BLaER1 treated with 17β-estradiol and CSF1 and Interleukin-3, amounts not matched to agents 10 nM and 100 nM (cell line): ENCODE results near the gene PTK7.
"Not testable (repeated sequence)": the region's sequence is repeated elsewhere in the genome, so short reads cannot be mapped to it uniquely, and the experiment has no call there.

Experiments
- H3K27ac ChIP-seq, 11 experiments: shearing (Covaris generic); formaldehyde crosslinking; 2 replicates each; pipeline ENCODE4 v1.8.1; 2022
- H3K27me3 ChIP-seq, 11 experiments: shearing (Covaris generic); formaldehyde crosslinking; 2 replicates each; pipeline ENCODE4 v1.8.1; 2022
- H3K36me3 ChIP-seq, 11 experiments: shearing (Covaris generic); formaldehyde crosslinking; 2 replicates each; pipeline ENCODE4 v1.8.1; 2022
- H3K4me1 ChIP-seq, 10 experiments: shearing (Covaris generic); formaldehyde crosslinking; 2 replicates each; pipeline ENCODE4 v1.8.1; 2022
- H3K4me2 ChIP-seq, 11 experiments: shearing (Covaris generic); formaldehyde crosslinking; 2 replicates each; pipeline ENCODE4 v1.8.1; 2022
- H3K4me3 ChIP-seq, 10 experiments: shearing (Covaris generic); formaldehyde crosslinking; 2 replicates each; pipeline ENCODE4 v1.8.1; 2022
- H3K9ac ChIP-seq, 11 experiments: shearing (Covaris generic); formaldehyde crosslinking; 2 replicates each; pipeline ENCODE4 v1.8.1; 2022
- H3K9me3 ChIP-seq, 11 experiments: shearing (Covaris generic); formaldehyde crosslinking; replicated peaks in 1 of 11; 2 replicates each; pipeline ENCODE4 v1.8.1; 2022
- H4K20me1 ChIP-seq, 11 experiments: shearing (Covaris generic); formaldehyde crosslinking; 2 replicates each; pipeline ENCODE4 v1.8.1; 2022
- Cebpa-rat ChIP-seq, 11 experiments: shearing (Covaris generic); IDR thresholded peaks; 2 replicates each; pipeline ENCODE4 v1.8.1; 2022

Gene PTK7

GRCh38 chr6:43077333-43077809 lies 1.3 kb downstream of the PTK7 start:
- Histone ChIP-seq H3K27ac (peak overlapping the region; percentile 35 to 90 (median 88); a peak in 20 of 22 replicates), H4K20me1 (peaks cover 0 to 57% (median 37%) of the 10 kb centered on the region in 11 experiments; a peak in 16 of 22 replicates), H3K36me3 (peaks cover 0 to 23% (median 6%) of the 10 kb centered on the region in 11 experiments; a peak in 12 of 22 replicates), H3K4me1 (peaks cover 14 to 54% (median 46%) of the 10 kb centered on the region in 10 experiments), H3K9ac (peak overlapping the region; percentile 80 to 96 (median 91)), H3K4me2 (peak overlapping the region; percentile 85 to 97 (median 94)), H3K4me3 (peak overlapping the region; percentile 85 to 100 (median 93)), H3K9me3 (no peaks in the 10 kb centered on the region), H3K27me3 (no peaks in the 10 kb centered on the region)
- no peak for TF ChIP-seq Cebpa-rat (IDR thresholded peaks at IDR 0.05)

DNA sequence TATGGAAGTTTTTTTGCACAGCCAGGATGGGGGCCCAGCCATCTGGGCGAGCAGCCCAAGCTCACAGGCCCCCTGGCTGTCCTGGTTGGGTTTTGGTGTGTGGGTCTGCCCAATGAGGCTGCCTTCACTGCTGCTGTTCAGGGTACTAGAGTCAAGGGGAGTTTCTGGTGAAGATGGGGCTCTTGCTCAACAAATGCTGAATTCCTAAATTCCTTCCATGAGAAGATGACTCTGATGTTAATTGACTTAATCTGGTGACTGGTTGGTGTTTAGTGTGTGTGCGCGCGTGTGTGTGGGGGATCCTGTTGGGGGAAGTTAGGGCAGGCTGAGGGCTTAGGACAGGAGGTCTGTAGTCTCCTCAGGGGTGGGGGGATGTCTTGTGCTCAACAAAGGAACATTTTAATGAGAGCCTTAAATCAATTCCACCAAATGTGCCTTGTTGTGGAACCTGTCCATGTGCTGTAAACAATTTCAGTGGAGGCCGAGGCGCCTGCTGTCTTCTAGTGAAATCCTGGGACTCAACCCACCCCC lies 1.9 kb downstream of the PTK7 start:
- peak overlapping the region; percentile 85 to 97 (median 94) for H3K4me2 ChIP-seq

GRCh38 chr6:43078691-43079090 lies 2.6 kb downstream of the PTK7 start:
- no peak overlapping the region for H3K9ac ChIP-seq
- H3K27ac ChIP-seq: no peak overlapping the region
- peaks cover 0 to 10% (median 0%) of the 10 kb centered on the region in 11 experiments; a peak in 6 of 22 replicates for H3K36me3 ChIP-seq
- peaks cover 22 to 64% (median 56%) of the 10 kb centered on the region in 10 experiments for H3K4me1 ChIP-seq
- no peak for TF ChIP-seq Cebpa-rat (IDR thresholded peaks at IDR 0.05)
- peaks cover 0 to 70% (median 50%) of the 10 kb centered on the region in 11 experiments; a peak in 16 of 22 replicates for H4K20me1 ChIP-seq
- H3K4me2 ChIP-seq: peak overlapping the region in 10 of 11 experiments; percentile 85 to 97 (median 93); a peak in 11 of 22 replicates
- no peaks in the 10 kb centered on the region for H3K9me3 ChIP-seq
- H3K4me3 ChIP-seq: no peak overlapping the region
- no peaks in the 10 kb centered on the region for H3K27me3 ChIP-seq

More for the DNA sequence above, 1.9 kb downstream of the PTK7 start:
- Histone ChIP-seq H3K27me3 (no peaks in the 10 kb centered on the region), H4K20me1 (peaks cover 0 to 63% (median 44%) of the 10 kb centered on the region in 11 experiments; a peak in 16 of 22 replicates), H3K9ac (peak overlapping the region in 9 of 11 experiments; percentile 84 to 96 (median 93); a peak in 15 of 22 replicates), H3K36me3 (peaks cover 0 to 16% (median 1%) of the 10 kb centered on the region in 11 experiments; a peak in 11 of 22 replicates), H3K9me3 (no peaks in the 10 kb centered on the region), H3K4me1 (peaks cover 16 to 58% (median 50%) of the 10 kb centered on the region in 10 experiments), H3K27ac (0 out of 22 replicates have a peak overlapping the region, but pooled peaks of 2 of the 11 experiments have one; percentile 84 to 88), H3K4me3 (peak overlapping the region in 8 of 10 experiments; percentile 85 to 100 (median 96); a peak in 17 of 20 replicates)
- TF ChIP-seq Cebpa-rat (IDR thresholded peaks at IDR 0.05): no peak

DNA sequence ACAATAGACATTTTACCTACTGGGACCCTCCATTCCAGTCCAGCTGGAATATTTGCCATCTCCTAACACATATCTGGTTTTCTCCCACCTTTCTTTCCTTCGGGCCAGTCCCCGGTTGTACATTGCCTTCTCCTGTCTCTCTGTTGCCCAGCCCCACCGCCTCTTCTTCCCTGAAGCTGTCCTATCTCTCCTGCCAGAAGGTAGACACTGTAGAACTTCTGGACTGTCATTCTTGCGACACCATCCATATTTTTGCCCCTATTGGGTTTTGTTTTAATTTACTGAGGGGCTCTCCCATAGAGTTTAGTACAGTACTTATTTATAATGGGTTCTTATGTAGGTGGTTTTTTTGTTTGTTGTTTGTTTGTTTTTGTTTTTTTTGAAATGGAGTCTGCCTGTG lies 4.9 kb downstream of the PTK7 start:
- H4K20me1 ChIP-seq: peaks cover 0 to 92% (median 68%) of the 10 kb centered on the region in 11 experiments; a peak in 16 of 22 replicates

DNA sequence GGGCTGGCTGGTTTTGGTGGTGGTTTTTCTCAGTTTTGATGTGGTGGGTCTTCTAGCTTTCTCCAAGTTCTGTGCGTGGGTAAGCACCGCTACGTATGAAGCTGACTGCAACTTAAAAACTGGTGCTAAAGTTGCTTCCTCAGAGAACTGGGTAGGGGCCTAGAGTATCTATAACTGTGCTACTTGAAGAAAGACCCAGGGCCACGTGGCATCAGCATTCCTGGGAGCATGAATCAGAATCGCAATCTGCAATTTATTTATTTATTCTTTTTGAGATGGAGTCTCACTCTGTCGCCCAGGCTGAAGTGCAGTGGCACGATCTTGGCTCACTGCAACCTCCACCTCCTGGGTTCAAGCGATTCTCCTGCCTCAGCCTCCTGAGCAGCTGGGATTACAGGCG lies 5.8 kb downstream of the PTK7 start:
- H3K27ac ChIP-seq, H3K4me3 ChIP-seq, H3K27me3 ChIP-seq, H3K36me3 ChIP-seq, H3K9ac ChIP-seq, H3K9me3 ChIP-seq: not testable (repeated sequence)
- Histone ChIP-seq H3K4me1 (peaks cover 32 to 73% (median 67%) of the 10 kb centered on the region in 10 experiments), H4K20me1 (peaks cover 0 to 98% (median 77%) of the 10 kb centered on the region in 11 experiments; a peak in 16 of 22 replicates), H3K4me2 (peak overlapping the region in 5 of 11 experiments; percentile 14 to 38 (median 24); a peak in 9 of 22 replicates)

More for the DNA sequence above, 4.9 kb downstream of the PTK7 start:
- no peak overlapping the region for H3K4me3 ChIP-seq
- H3K9me3 ChIP-seq: no peaks in the 10 kb centered on the region
- peaks cover 0 to 9% (median 0%) of the 10 kb centered on the region in 11 experiments; a peak in 2 of 22 replicates for H3K36me3 ChIP-seq
- peaks cover 30 to 68% (median 61%) of the 10 kb centered on the region in 10 experiments for H3K4me1 ChIP-seq
- H3K27me3 ChIP-seq: no peaks in the 10 kb centered on the region
- no peak overlapping the region for H3K9ac ChIP-seq
- peak in 1 of 11 experiments; percentile 40; a peak in 1 of 22 replicates for TF ChIP-seq Cebpa-rat (IDR thresholded peaks at IDR 0.05)
- H3K27ac ChIP-seq: no peak overlapping the region
- H3K4me2 ChIP-seq: peak overlapping the region in 4 of 11 experiments; percentile 14 to 25 (median 20); a peak in 3 of 22 replicates

DNA sequence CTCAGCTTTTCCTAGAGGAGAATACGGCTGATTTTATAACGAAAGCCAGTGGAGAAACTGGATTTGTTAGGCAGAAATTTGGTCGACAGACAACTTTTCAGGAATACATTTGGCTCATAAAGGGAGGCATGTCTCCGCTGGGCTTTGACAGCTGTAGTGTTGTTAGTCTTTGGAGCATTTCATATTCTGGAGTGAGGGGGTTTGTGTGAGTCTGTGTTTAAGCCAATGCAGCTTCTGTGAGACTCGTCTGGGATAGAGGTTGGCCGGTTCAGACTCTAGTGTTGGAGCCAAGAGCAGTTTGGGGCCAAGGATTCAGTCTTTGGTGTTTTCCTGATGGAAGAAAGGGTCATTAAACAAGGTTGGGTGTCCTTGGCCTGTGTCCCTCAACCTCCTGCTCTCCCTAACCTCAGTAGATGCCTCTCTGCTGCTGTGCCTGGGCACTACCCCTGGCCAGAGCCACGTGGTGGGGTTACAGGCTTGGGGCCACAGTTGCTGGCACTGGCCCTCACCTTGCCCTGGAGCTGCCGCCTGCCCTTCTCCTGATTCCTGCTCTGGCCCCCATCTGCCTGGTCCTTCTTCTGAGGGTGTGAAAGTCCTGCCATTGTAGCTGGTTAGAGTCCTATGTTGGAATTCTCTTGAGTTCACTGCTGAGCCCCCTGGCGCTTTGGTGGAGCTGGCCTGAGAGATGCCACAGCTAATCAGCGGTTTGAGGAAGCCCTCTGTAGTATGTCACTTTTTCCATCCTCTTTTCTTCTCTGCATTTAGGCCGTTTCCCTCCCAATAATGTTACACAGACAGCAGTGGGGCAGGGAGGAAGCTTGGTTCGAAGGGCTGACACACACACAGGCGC lies 6.9 kb downstream of the PTK7 start:
- no peaks in the 10 kb centered on the region for H3K27me3 ChIP-seq
- H4K20me1 ChIP-seq: peaks cover 0 to 100% (median 81%) of the 10 kb centered on the region in 11 experiments; a peak in 16 of 22 replicates
- H3K36me3 ChIP-seq: peaks cover 0 to 9% (median 0%) of the 10 kb centered on the region in 11 experiments; a peak in 2 of 22 replicates
- no peaks in the 10 kb centered on the region for H3K9me3 ChIP-seq
- peak overlapping the region in 4 of 11 experiments; percentile 12 to 38 (median 22); a peak in 1 of 22 replicates for H3K27ac ChIP-seq
- H3K4me2 ChIP-seq: peak overlapping the region; percentile 6 to 54 (median 33); a peak in 17 of 22 replicates
- no peak for TF ChIP-seq Cebpa-rat (IDR thresholded peaks at IDR 0.05)
- H3K4me1 ChIP-seq: peaks cover 22 to 63% (median 58%) of the 10 kb centered on the region in 10 experiments
- H3K9ac ChIP-seq: peak overlapping the region in 3 of 11 experiments; percentile 14 to 40 (median 28); a peak in 4 of 22 replicates
- H3K4me3 ChIP-seq: no peak overlapping the region

DNA sequence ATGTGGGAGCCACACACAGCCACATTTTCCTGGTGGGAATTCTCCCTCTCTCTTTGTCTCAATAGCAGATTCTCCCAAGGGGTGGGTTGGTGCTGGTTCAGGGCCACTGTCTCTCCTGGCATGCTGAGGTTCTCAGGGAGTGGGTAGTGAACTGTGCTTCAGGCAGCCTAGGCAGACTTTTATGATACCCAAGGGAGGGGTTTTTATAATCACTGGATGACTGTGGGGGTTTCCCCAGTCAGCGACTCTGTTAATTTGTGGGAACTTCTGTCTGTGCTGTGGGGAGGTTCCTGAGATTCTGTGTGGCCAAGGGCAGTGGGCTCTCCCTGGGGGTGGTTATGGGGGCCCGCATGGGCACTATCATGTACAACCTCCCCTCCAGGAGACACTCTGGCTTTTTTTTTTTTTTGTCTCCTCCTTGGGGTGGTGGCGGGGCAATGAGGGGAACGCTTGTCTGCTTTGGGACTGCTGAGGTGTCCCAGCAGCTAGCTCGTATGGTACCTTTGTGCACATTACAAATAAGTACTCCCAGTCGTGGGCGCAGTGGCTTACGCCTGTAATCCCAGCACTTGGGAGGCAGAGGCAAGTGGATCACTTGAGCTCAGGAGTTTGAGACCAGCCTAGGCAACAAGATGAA lies 10.0 kb downstream of the PTK7 start:
- TF ChIP-seq Cebpa-rat (IDR thresholded peaks at IDR 0.05): no peak
- H3K4me2 ChIP-seq: peak overlapping the region; percentile 9 to 55 (median 41); a peak in 19 of 22 replicates
- H3K9ac ChIP-seq: peak overlapping the region in 5 of 11 experiments; percentile 6 to 37 (median 13); a peak in 3 of 22 replicates
- peaks cover 27 to 70% (median 64%) of the 10 kb centered on the region in 10 experiments for H3K4me1 ChIP-seq
- H3K4me3 ChIP-seq: no peak overlapping the region
- H3K36me3 ChIP-seq: 0 out of 22 replicates have a peak, but pooled peaks cover 0 to under 1% (median 0%) of the 10 kb centered on the region in 11 experiments
- peak overlapping the region in 3 of 11 experiments; percentile 6 to 26 (median 15); a peak in 3 of 22 replicates for H3K27ac ChIP-seq
- no peaks in the 10 kb centered on the region for H3K9me3 ChIP-seq
- peaks cover 0 to 100% (median 91%) of the 10 kb centered on the region in 11 experiments; a peak in 17 of 22 replicates for H4K20me1 ChIP-seq
- H3K27me3 ChIP-seq: no peaks in the 10 kb centered on the region

- Histone ChIP-seq H3K4me3 (no peak overlapping the region), H3K27ac (no peak overlapping the region), H4K20me1 (peaks cover 0 to 100% (median 85%) of the 10 kb centered on the region in 11 experiments; a peak in 17 of 22 replicates), H3K36me3 (0 out of 22 replicates have a peak, but pooled peaks cover 0 to 4% (median 0%) of the 10 kb centered on the region in 11 experiments), H3K4me1 (peaks cover 21 to 60% (median 51%) of the 10 kb centered on the region in 10 experiments), H3K27me3 (no peaks in the 10 kb centered on the region), H3K4me2 (peak overlapping the region in 6 of 11 experiments; percentile 16 to 40 (median 28); a peak in 6 of 22 replicates), H3K9ac (no peak overlapping the region; a peak in 1 of 22 replicates), H3K9me3 (no peaks in the 10 kb centered on the region)
- no peak for TF ChIP-seq Cebpa-rat (IDR thresholded peaks at IDR 0.05)
These were observed 12.5 kb downstream of the PTK7 start for GRCh38 chr6:43088654-43089056.
